GM18520 (cell line): ENCODE data around the gene PARVB.
"Not testable (repeated sequence)": the region's sequence is repeated elsewhere in the genome, so short reads cannot be mapped to it uniquely, and the experiment has no call there.

ENCODE experiments used
- ATAC-seq: cut with Tn5 transposase; IDR thresholded peaks from one replicate; pipeline ENCODE4 v1.9.1; 2021; ENCODE audit not compliant: unreplicated experiment

The PARVB gene

GRCh38 chr22:44049486-44050231 lies 25.6 kb downstream of the PARVB start:
- no peak for ATAC-seq

GRCh38 chr22:44050766-44051355 lies 26.8 kb downstream of the PARVB start:
- no peak for ATAC-seq

- ATAC-seq = no peak
Observed at GRCh38 chr22:44051358-44051757, 27.3 kb downstream of the PARVB start.

GRCh38 chr22:44051961-44052360 lies 27.9 kb downstream of the PARVB start:
- ATAC-seq = no peak

GRCh38 chr22:44055805-44056204 lies 31.7 kb downstream of the PARVB start:
- no peak for ATAC-seq

GRCh38 chr22:44056649-44057048 lies 32.5 kb downstream of the PARVB start:
- not testable (repeated sequence) for ATAC-seq

- no peak for ATAC-seq
Observed at GRCh38 chr22:44057401-44057987, 33.4 kb downstream of the PARVB start.

GRCh38 chr22:44063462-44064371 lies 39.6 kb downstream of the PARVB start:
- no peak for ATAC-seq

GRCh38 chr22:44067033-44067432 lies 42.9 kb downstream of the PARVB start:
- no peak for ATAC-seq

- ATAC-seq = no peak
Observed at GRCh38 chr22:44067901-44068300, 43.8 kb downstream of the PARVB start.

GRCh38 chr22:44068422-44069191 lies 44.5 kb downstream of the PARVB start:
- no peak for ATAC-seq

GRCh38 chr22:44070029-44070428 lies 45.9 kb downstream of the PARVB start:
- no peak for ATAC-seq

- no peak for ATAC-seq
Observed at GRCh38 chr22:44071781-44072326, 47.8 kb downstream of the PARVB start.

GRCh38 chr22:44074337-44074984 lies 50.4 kb downstream of the PARVB start:
- ATAC-seq = no peak

GRCh38 chr22:44075022-44075421 lies 50.9 kb downstream of the PARVB start:
- no peak for ATAC-seq

- ATAC-seq = no peak
Observed at GRCh38 chr22:44075670-44076069, 51.6 kb downstream of the PARVB start.

GRCh38 chr22:44076825-44077224 lies 52.7 kb downstream of the PARVB start:
- ATAC-seq = no peak

- ATAC-seq = no peak
Observed at GRCh38 chr22:44080936-44081861, 57.1 kb downstream of the PARVB start.

GRCh38 chr22:44082801-44083200 lies 58.7 kb downstream of the PARVB start:
- no peak for ATAC-seq
